ENCODE measurements around the gene SIRT1.

The SIRT1 gene

GRCh38 chr10:67903581-67903980 is 19.1 kb downstream of the SIRT1 start:
- no peak for TF ChIP-seq CTCF (conservative IDR thresholded peaks at IDR 0.05; ENCODE audit: low read depth)
- no peak overlapping the region for H3K27ac ChIP-seq
- ChIA-PET CTCF (no interaction called here), POLR2A (ENCODE audit: low non-redundant PET) (interaction anchor here (0.6 kb wide), 1 partner anchor 20 kb away, joined by 3 read pairs; no protein-coding TSS in a partner anchor)
- no peak for DNase-seq (ENCODE audit: low spot score)

GRCh38 chr10:67912331-67912946 is 28.0 kb downstream of the SIRT1 start:
- ChIA-PET CTCF (interaction anchor here (0.6 kb wide), 2 partner anchors 58 to 154 kb away, joined by 3 read pairs; no protein-coding TSS in a partner anchor), POLR2A (ENCODE audit: low non-redundant PET) (no interaction called here)
- DNase-seq (ENCODE audit: low spot score) = no peak
- no peak for TF ChIP-seq CTCF (conservative IDR thresholded peaks at IDR 0.05; ENCODE audit: low read depth)
- no peak overlapping the region for H3K27ac ChIP-seq

GRCh38 chr10:67914777-67915340 is 30.4 kb downstream of the SIRT1 start:
- ChIA-PET POLR2A (ENCODE audit: low non-redundant PET) (no interaction called here), CTCF (interaction anchor here (0.6 kb wide), 1 partner anchor 12 kb away, joined by 5 read pairs; no protein-coding TSS in a partner anchor)
- no peak overlapping the region for H3K27ac ChIP-seq
- DNase-seq (ENCODE audit: low spot score) = no peak
- TF ChIP-seq CTCF (conservative IDR thresholded peaks at IDR 0.05; ENCODE audit: low read depth) = no peak

- DNase-seq (ENCODE audit: low spot score) = no peak
- ChIA-PET POLR2A (ENCODE audit: low non-redundant PET) (no interaction called here), CTCF (no interaction called here)
- no peak overlapping the region for H3K27ac ChIP-seq
- TF ChIP-seq CTCF (conservative IDR thresholded peaks at IDR 0.05; ENCODE audit: low read depth) = no peak
These were observed 32.7 kb downstream of the SIRT1 start for GRCh38 chr10:67917169-67917568.

GRCh38 chr10:67917679-67918078 is 33.2 kb downstream of the SIRT1 start:
- DNase-seq (ENCODE audit: low spot score) = no peak
- CTCF ChIA-PET = interaction anchor here (0.6 to 1.0 kb wide), 2 partner anchors 456 to 844 kb away, joined by 3 to 5 read pairs; no protein-coding TSS in a partner anchor
- no peak for TF ChIP-seq CTCF (conservative IDR thresholded peaks at IDR 0.05; ENCODE audit: low read depth)
- POLR2A ChIA-PET (ENCODE audit: low non-redundant PET) = no interaction called here
- no peak overlapping the region for H3K27ac ChIP-seq

- no peak overlapping the region for H3K27ac ChIP-seq
- ChIA-PET POLR2A (ENCODE audit: low non-redundant PET) (no interaction called here), CTCF (interaction anchor here (0.6 kb wide), 1 partner anchor 427 kb away, joined by 3 read pairs; no protein-coding TSS in a partner anchor)
- no peak for DNase-seq (ENCODE audit: low spot score)
- no peak for TF ChIP-seq CTCF (conservative IDR thresholded peaks at IDR 0.05; ENCODE audit: low read depth)
These were observed 36.6 kb downstream of the SIRT1 start for GRCh38 chr10:67921065-67921464.
